Osteoblast (primary cell): Measurements from ENCODE around the gene CNDP2. TPM values are rescaled to one million over a fixed set of nuclear protein-coding genes. Genes with fewer than 3 reads are reported as not detected.
"Not testable (repeated sequence)": the region's sequence is repeated elsewhere in the genome, so short reads cannot be mapped to it uniquely, and the experiment has no call there.

Experiments used
- DNase-seq: peaks from one replicate; pipeline ENCODE4 v3.0.0; 2011; ENCODE audit warnings: low spot score, mixed read lengths; ENCODE audit not compliant: insufficient read length; ENCODE audit errors: missing footprints
- H2AFZ ChIP-seq: 2 replicates; pipeline ENCODE4 v1.6.0; 2011; ENCODE audit warnings: mild to moderate bottlenecking, low read length
- H3K27ac ChIP-seq: 2 replicates; pipeline ENCODE4 v1.5.1; 2011; ENCODE audit warnings: mild to moderate bottlenecking, low read depth, low read length, moderate library complexity
- H3K27me3 ChIP-seq: 2 replicates; pipeline ENCODE4 v1.6.0; 2012; ENCODE audit warnings: mild to moderate bottlenecking, control low read depth, inconsistent platforms, low read length, moderate library complexity; ENCODE audit not compliant: insufficient read depth
- H3K36me3 ChIP-seq: 2 replicates; pipeline ENCODE4 v1.5.1; 2011; ENCODE audit warnings: mild to moderate bottlenecking, low read length, control low read depth, moderate library complexity; ENCODE audit not compliant: insufficient read depth
- H3K4me1 ChIP-seq: 2 replicates; pipeline ENCODE4 v1.5.1; 2011; ENCODE audit warnings: mild to moderate bottlenecking, low read length, control low read depth, moderate library complexity; ENCODE audit not compliant: insufficient read depth
- H3K4me2 ChIP-seq: 2 replicates; pipeline ENCODE4 v1.6.0; 2011; ENCODE audit warnings: mild to moderate bottlenecking, low read length; ENCODE audit not compliant: insufficient read depth
- H3K4me3 ChIP-seq: fragments of 200-600 bp; sonication (generic); 3 replicates; pipeline ENCODE4 v1.5.1; 2012; ENCODE audit warnings: mild to moderate bottlenecking, low read length, inconsistent platforms; ENCODE audit not compliant: insufficient read depth
- H3K79me2 ChIP-seq: 2 replicates; pipeline ENCODE4 v1.6.0; 2012; ENCODE audit warnings: mild to moderate bottlenecking, low read length, control low read depth, inconsistent platforms; ENCODE audit not compliant: insufficient read depth
- H3K9me3 ChIP-seq: 2 replicates; pipeline ENCODE4 v1.5.1; 2011; ENCODE audit warnings: low read depth, low read length, control low read depth
- H4K20me1 ChIP-seq: 2 replicates; pipeline ENCODE4 v1.6.0; 2012; ENCODE audit warnings: mild to moderate bottlenecking, low read length, control low read depth; ENCODE audit not compliant: insufficient read depth
- CTCF ChIP-seq: IDR thresholded peaks from 2 replicates; pipeline ENCODE4 v1.5.1; 2011; ENCODE audit warnings: mild to moderate bottlenecking, low read depth, low read length, moderate library complexity; ENCODE audit errors: extremely low read depth
- total RNA-seq: library from RNA; depleted of rRNA; stranded (reverse); fragments of >200 nt; gene quantifications from 2 replicates; pipeline ENCODE4 v1.2.3, GENCODE V29; 2012

The CNDP2 gene
- total RNA-seq, 1 donor: 25.3 TPM

GRCh38 chr18:74498712-74499627 is 2.8 kb downstream of the CNDP2 start:
- peak overlapping the region; percentile 9 for H2AFZ ChIP-seq
- peaks cover 24% of the 10 kb centered on the region for H3K4me1 ChIP-seq
- peaks cover 25% of the 10 kb centered on the region for H3K36me3 ChIP-seq
- peaks cover 3% of the 10 kb centered on the region for H4K20me1 ChIP-seq
- no peaks in the 10 kb centered on the region for H3K27me3 ChIP-seq
- peaks cover 32% of the 10 kb centered on the region for H3K79me2 ChIP-seq
- DNase-seq: no peak
- no peak overlapping the region for H3K27ac ChIP-seq
- TF ChIP-seq CTCF: no peak
- no peaks in the 10 kb centered on the region for H3K9me3 ChIP-seq
- H3K4me2 ChIP-seq: peak overlapping the region; percentile 59
- H3K4me3 ChIP-seq: peak overlapping the region; percentile 50

GRCh38 chr18:74499633-74500032 is 3.5 kb downstream of the CNDP2 start:
- no peak overlapping the region for H3K27ac ChIP-seq
- peak overlapping the region; percentile 9 for H2AFZ ChIP-seq
- H3K79me2 ChIP-seq: peaks cover 32% of the 10 kb centered on the region
- TF ChIP-seq CTCF: no peak
- H3K4me1 ChIP-seq: peaks cover 24% of the 10 kb centered on the region
- H3K9me3 ChIP-seq: no peaks in the 10 kb centered on the region
- H3K4me2 ChIP-seq: peak overlapping the region; percentile 59
- no peaks in the 10 kb centered on the region for H3K27me3 ChIP-seq
- peaks cover 3% of the 10 kb centered on the region for H4K20me1 ChIP-seq
- H3K4me3 ChIP-seq: peak overlapping the region; percentile 50
- DNase-seq: peak; percentile 73
- H3K36me3 ChIP-seq: peaks cover 26% of the 10 kb centered on the region

- H3K27me3 ChIP-seq: no peaks in the 10 kb centered on the region
- H3K79me2 ChIP-seq: peaks cover 32% of the 10 kb centered on the region
- H3K4me1 ChIP-seq: peaks cover 23% of the 10 kb centered on the region
- H4K20me1 ChIP-seq: peaks cover 3% of the 10 kb centered on the region
- no peak overlapping the region for H3K4me3 ChIP-seq
- no peak for DNase-seq
- H3K36me3 ChIP-seq: peaks cover 28% of the 10 kb centered on the region
- H3K4me2 ChIP-seq: no peak overlapping the region
- H2AFZ ChIP-seq: no peak overlapping the region
- H3K27ac ChIP-seq: no peak overlapping the region
- TF ChIP-seq CTCF: no peak
- no peaks in the 10 kb centered on the region for H3K9me3 ChIP-seq
Measured at GRCh38 chr18:74500372-74500771, 4.2 kb downstream of the CNDP2 start.

DNA sequence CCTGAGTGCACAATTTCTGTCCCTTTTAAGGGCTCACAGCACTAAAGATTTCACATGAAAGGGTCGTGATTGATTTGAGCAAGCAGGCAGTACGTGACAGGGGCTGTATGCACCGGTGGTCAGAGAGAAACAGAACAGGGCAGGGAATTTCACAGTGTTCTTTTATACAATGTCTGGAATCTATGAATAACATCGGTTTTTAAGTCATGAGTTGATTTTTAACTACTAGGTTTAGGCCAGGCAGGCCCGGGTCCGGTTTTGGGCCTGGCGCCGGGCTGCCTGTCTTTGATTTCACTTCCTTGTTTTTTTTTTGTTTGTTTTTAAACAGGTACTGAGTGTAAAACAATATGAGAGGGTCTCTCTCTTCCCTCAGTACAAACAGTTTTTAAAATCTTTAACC is 4.6 kb downstream of the CNDP2 start:
- peaks cover 32% of the 10 kb centered on the region for H3K79me2 ChIP-seq
- peaks cover 28% of the 10 kb centered on the region for H3K36me3 ChIP-seq
- H3K27me3 ChIP-seq, H3K27ac ChIP-seq, H3K4me2 ChIP-seq, H3K4me3 ChIP-seq, DNase-seq, H3K9me3 ChIP-seq, H4K20me1 ChIP-seq, H2AFZ ChIP-seq: not testable (repeated sequence)
- peaks cover 20% of the 10 kb centered on the region for H3K4me1 ChIP-seq
